ENCODE measurements around the gene RIPPLY3.
"Not testable (repeated sequence)": the region's sequence is repeated elsewhere in the genome, so short reads cannot be mapped to it uniquely, and the experiment has no call there.

Gene RIPPLY3

DNA sequence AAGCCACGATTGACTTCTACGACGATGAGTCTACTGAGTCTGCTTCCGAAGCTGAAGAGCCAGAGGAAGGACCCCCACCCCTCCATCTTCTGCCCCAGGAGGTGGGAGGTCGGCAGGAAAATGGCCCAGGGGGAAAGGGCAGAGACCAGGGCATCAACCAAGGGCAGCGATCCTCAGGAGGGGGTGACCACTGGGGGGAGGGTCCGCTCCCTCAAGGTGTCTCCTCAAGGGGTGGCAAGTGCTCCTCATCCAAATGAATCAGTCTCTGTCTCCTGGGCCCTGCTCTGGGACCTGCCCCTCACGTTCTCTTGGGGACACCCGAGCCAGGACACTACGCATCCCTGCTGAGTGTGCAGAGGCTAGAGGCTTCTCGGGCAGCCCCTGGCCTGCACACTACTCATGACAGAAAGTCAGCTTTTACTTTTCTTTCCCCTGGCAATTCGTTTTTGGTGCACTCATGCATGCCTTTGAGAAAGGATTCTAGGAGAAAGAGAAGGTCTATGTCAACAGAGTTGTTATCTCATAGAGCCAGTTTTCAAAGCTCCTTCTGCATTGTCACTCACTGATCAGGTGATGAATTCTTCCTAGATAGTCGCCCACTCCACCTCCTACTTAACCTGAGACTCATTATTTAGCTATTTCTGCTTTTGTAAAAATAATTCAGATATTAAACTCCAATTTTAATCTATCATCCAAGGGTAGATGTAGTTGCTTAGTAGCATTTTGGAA, 11.6 kb downstream of the RIPPLY3 start:
- DNase-seq (ENCODE audit: low spot score) = no peak

DNA sequence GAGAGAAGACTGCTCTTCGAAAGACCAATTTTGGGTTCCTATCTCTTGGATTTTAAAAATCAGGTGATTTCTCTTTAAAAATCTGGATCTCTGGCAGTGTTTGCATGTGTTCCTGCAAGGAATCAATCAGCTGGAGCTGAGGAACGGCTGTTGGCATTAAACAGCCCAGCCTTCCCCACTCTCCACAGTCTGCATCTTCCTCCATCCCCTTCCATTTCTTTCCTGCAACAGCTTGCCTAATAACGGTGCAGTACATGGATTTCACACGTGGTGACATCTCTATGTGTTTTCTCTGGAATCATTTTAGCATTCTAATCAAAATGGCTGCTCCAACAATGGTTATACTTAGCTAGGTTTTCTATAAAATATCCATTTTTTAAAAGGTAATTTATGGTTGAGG, 20.0 kb downstream of the RIPPLY3 start:
- no peak for DNase-seq (ENCODE audit: low spot score)

DNA sequence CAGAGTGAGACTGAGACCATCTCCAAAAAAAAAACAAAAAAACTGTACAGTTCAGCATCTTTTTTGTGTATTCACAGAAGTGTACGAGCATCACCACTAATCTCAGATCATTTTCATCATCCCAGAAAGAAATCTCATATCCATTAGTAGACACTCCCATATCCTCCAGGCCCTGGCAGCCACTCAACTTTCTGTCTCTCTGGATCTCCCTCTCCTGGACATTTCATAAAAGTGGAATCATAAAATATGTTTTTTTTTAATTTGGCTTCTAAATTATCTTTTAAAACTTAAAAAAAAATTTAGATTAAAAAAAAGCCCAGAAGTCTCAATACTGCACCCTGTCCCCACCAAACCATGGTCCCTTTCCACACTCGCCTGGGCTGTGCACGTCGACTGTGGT, 22.1 kb downstream of the RIPPLY3 start:
- DNase-seq (ENCODE audit: low spot score) = no peak

DNA sequence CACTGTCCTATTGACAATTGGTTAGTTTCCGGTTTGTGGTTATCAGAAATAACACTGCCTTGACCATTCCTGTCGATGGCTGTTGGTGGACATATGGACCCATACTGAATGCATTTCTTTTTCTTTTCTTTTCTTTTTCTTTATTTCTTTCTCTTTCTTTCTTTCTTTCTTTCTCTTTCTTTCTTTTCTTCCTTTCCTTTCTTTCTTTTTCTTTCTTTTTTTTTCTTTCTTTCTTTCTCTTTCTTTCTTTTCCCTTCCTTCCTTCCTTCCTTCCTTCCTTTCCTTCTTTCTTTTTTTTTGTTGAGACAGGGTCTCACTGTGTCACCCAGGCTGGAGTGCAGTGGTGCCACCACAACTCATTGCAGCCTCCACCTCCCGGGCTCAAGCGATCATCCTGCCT, 24.4 kb downstream of the RIPPLY3 start:
- no peak for DNase-seq (ENCODE audit: low spot score)

DNA sequence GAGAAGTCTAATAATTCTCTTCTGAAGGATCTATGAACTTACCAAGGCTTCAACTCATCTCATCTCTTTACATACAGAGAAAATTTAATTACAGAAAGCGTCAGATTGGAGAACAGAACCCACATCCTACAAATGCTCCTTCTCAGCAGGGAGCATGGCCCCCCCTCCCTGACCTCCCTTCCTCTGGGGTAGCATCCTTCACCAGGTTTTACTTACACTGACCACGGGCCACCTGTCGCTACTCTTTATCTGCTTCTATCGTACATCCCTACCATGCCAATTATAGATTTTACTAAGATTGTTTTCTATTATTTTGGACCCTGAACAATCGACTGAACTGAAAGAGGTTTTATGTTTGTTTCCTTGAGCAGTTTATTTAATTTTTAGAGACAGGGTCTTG, 25.8 kb downstream of the RIPPLY3 start:
- no peak for DNase-seq (ENCODE audit: low spot score)

DNA sequence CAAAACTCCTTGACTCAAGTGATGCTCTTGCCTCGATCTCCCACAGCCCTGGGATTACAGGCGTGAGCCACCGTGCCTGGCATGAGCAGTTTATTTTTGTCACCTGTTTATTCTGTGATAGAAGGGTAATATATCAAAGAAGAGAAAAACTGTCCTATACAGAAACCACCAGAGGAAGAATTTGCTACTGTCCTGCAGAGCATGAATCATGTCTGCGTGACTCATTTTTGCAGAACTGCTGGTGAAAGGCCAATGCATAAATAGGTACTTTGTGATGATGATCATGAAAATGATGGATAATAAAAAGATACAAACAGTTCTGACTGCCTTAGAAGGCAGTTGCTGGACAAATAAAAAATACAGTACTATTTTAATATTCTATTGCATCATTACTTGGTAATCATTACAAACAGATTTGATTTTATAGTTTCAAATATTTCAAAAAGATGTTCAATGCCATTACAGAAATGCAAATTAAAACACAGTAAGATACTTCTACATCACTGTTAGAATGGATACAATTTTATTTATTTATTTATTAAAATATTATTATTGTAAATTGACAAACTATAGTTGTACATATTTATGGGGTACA, 26.5 kb downstream of the RIPPLY3 start:
- peak; percentile 70 for DNase-seq (ENCODE audit: low spot score)

DNA sequence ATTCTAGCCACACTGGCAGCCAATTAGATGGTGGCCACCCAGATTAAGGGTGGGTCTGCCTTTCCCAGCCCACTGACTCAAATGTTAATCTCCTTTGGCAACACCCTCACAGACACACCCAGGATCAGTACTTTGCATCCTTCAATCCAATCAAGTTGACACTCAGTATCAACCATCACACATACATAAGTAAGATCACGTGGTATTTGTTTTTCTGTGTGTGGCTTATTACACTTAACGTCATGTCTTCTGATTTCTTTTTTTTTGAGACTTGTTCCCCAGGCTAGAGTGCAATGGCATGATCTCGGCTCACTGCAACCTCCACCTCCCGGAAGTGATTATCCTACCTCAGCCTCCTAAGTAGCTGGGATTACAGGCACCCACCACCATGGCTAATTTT, 27.9 kb downstream of the RIPPLY3 start:
- DNase-seq (ENCODE audit: low spot score) = not testable (repeated sequence)

DNA sequence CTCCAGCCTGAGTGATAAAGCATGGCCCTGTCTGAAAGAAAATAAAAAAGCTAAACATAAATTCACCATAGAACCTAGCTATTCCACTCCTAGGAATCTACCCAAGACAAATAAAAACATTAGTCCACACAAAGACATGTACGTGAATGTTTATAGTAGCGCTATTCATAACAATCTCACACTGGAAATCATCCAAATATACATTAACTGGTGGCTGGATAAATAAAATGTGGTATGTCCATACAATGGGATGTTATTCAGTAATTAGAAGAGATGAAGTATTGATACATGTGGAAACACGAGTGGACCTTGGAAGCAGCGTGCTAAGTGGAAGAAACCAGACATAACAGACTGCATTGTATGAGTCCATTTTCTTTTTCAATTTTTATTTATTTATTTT, 29.7 kb downstream of the RIPPLY3 start:
- DNase-seq (ENCODE audit: low spot score) = no peak

DNA sequence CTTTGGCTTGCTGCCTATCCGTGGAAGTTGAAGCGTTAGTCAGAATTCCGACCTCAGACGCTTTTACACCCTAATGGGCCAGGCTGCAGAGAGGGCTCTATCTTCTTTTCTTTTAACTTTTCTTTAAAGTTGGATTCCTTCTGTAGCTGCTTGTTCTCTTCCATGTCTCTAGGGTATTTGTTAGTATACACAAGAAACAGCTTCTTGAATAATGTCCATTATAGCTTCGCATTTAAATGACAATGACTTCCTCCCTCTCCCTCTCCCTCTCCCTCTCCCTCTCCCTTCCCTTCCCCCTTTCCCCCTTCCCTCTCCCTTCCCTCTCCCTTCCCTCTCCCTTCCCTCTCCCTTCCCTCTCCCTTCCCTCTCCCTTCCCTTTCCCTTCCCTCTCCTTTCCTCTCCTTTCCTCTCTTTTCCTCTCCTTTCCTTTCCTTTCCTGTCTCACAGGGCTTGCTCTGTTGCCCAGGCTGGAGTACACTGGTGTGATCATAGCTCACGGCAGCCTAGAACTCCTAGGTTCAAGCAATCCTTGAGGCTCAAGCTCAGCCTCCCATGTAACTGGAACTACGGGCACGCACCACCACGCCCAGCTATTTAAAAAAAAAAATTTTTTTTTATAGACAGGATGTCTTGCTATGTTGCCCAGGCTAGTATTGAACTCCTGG, 33.0 kb downstream of the RIPPLY3 start:
- no peak for DNase-seq (ENCODE audit: low spot score)

DNA sequence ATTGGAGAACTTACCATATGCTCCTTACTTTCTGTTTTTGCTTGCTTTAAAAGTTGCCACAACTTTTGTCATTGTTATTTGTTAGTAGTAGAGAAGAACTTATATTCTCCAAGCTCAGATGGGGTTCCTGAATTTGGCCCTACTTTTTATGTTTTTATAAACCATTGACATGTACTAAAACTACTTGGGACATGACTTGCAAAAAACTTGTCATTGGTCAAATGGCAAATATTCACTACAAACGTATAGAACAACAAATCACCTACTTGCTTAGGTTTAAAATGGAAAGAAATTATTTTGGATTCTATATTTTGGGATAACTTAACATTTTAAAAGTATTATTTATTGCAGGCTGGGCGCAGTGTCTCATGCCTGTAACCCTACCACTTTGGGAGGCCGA, 33.7 kb downstream of the RIPPLY3 start:
- DNase-seq (ENCODE audit: low spot score) = no peak

DNA sequence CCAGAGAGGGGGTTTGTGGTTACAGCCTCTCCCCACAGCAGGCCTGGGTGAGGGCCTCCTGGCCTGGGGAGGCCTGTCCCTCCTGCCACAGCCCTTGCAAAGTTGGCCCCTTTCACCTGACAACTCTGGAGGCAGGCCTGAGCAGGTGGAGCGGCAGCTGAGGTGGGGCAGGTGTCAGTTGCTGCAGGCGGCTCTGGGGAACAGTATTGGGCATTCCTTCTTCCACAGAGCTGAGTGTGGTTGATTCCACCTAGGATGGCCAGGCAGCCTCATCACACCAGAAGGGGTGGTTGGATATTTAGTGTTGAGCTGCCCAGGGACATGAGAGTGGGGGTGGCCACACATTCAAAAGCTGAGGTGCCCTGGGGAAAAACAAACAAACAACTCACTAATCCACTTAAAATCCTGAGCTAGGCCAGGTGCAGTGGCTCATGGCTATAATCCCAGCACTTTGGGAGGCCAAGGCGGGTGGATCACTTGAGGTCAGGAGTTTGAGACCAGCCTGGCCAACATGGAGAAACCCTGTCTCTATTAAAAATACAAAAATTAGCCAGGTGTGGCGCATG, 35.3 kb downstream of the RIPPLY3 start:
- no peak for DNase-seq (ENCODE audit: low spot score)

DNA sequence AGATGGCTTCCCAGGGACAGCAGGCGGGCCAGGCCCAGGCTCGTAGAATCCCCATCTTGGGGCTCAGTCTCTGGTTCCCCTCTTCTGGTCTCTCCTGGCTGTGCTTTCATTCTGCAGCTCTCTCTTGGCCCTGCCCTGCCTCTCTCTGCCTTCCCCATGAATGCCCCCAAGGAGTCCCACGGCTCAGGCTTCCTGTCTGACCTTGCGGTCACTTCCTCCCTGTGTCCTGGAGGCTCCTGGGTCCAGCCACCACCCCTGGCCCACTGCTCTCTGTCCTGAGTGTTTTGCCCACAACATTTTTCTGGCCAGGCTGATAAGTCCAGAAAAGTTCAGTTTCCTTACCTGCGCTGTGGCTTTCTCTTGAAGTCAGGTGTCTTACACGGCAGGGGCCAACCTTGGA, 37.3 kb downstream of the RIPPLY3 start:
- no peak for DNase-seq (ENCODE audit: low spot score)

DNA sequence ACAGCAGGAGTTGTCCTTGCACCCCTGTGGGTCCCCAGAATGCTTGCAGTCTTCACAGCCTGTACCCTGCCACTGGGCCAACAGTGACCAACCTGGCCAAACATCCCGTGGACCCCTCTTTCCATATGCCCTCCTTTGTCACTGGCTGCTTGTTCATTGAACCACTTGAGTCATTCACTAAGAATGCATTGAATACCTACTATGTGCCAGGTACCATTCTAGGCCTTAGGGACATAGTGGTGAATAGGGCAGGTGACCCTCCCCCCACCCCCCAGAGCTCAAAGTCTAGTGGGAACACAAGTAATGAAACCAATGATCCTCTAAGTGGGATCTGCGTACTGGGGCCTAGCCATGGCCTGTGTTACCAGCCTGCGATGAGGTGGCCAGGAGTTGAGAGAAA, 38.1 kb downstream of the RIPPLY3 start:
- DNase-seq (ENCODE audit: low spot score) = no peak

DNA sequence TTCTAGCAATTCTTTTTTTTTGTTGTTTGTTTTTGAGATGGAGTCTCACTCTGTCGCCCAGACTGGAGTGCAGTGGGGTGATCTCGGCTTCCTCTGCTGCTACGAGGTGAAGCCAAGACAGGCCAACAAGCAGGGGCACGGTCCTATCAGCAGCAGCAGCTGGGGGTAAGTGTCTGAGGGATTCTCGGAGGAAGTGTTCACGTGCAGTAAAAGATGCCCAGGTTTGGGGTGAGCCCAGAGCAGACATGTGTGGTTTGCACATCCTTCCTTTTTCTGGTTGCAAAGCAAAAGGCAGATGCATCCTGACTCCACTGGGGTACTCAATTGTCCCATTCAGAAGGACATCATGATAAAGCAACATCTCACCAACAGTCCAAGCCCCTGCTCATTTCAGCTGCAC, 38.6 kb downstream of the RIPPLY3 start:
- DNase-seq (ENCODE audit: low spot score) = no peak

DNA sequence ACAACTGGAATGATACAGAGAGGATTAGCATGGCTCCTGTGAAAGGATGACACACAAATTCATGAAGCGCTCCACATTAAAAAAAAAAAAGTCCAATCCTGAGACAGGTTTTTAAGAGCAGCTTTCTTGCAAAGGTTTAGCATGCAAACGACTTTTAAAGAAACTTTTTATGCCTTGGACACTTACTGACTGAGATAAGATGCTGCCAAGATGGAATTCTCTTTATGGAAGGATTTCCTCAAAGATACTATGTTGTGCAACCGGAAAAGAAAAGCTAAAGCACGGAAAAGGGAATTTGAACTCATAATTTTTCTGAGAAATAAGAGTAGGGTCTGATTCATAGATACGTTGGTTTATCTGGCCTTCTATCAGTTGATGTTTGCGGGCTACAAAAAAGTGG, 39.1 kb downstream of the RIPPLY3 start:
- DNase-seq (ENCODE audit: low spot score) = no peak

DNA sequence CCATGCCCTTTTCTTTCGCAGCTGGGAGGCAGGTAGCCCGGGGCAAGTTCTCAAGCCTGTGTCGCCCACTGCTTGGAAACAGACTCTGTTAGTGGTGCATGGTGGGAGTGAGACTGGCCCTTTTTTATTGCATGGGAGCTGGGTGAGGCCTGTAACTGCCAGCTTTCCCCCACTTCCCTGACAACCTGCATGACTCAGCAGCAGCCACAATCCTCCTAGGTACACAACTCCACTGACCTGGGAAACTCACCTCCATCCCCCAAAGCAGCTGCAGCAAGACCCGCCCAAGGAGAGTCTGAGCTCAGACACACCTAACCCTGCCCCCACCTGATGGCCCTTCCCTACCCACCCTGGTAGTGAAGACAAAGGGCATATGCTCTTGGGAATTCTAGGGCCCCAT, 40.6 kb downstream of the RIPPLY3 start:
- no peak for DNase-seq (ENCODE audit: low spot score)

DNA sequence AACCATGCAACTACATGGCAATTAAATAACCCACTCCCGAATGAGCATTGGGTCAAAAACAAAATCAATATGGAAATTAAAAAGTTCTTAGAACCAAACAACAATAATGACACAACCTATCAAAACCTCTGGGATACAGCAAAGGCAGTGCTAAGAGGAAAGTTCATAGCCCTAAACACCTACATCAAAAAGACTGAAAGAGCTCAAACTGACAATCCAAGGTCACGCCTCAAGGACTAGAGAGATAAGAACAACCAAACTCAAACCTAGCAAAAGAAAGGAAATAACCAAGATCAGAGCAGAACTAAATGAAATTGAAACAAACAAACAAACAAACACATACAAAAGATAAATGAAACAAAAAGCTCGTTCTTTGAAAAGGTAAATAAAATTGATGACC, 43.2 kb downstream of the RIPPLY3 start:
- DNase-seq (ENCODE audit: low spot score) = not testable (repeated sequence)

DNA sequence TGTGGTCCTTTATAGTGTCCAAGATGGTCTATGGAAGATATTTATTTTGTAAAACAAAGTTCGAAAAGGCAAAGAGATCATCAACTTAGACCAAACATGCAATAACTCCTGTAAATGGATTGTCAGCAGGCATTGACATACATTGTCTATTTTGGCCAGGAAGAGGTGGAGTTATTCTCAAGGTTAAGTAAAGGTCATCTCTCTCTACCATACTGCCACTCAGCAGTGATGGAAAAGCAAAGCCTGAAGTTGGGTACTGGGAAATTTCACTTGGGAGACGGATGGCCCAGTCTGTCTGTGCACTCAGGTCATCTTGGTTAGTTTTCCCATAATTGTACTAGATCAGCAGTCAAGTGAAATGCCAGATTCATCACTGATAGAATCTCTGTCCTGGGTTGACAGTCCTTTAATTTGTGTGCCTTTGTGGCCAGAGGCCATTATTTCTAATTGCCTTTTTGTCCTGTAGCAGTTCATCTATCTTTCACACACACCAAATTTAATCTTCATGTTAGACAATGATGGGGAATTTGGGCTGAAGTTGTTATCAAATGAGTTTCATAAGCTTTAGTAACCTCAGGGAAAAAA, 48.9 kb downstream of the RIPPLY3 start:
- DNase-seq (ENCODE audit: low spot score) = no peak

DNA sequence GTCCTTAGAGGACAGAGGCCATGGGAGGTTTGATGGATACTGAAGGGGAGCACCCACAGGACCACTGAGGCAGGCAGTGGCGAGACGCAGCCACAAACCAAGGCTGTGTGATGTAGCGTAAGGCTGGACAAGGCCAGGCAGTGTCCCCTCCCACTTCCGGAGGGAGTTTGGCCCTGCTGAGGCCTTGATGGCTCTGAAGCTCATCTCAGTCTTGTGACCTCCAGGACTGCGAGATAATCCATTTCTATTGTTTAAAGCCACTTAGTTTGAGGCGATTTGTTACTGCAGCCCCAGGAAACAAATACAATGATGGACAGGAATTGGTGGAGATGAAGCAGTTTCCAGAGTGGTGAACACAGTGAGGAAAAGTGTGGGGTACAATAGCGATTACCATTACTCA, 51.1 kb downstream of the RIPPLY3 start:
- no peak for DNase-seq (ENCODE audit: low spot score)

DNA sequence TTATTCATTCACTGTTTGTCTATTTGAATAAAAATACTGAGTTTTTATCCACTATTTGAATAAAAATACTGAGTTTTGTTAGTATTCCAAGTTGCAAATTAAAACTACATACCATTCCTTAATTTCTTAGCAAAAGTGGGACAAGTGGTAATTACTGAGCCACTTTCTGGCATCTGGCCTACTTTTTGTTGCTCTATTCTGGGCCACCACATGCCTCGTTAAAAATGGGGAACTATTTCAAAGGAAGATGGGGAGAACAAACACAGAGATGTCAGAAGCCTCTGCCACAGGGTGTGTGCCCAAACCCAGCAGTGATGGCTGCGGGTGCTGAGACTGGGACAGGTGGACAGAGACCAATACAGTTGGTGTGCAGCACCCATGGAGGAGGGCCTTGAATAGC, 51.8 kb downstream of the RIPPLY3 start:
- DNase-seq (ENCODE audit: low spot score) = no peak

DNA sequence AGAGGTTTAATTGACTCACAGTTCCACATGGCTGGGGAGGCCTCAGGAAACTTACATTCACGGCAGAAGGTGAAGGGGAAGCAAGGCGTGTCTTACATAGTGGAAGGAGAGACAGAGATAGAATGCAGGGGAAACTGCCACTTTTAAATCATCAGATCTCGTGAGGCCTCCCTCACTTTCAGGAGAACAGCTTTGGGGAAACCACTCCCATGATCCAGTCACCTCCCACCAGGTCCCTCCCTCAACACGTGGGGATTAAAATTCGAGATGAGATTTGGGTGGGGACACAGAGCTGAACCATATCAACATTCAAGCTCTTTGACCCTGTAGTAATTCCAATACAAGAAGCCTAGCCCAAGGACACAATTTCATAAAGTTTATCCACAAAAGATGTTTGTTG, 52.7 kb downstream of the RIPPLY3 start:
- no peak for DNase-seq (ENCODE audit: low spot score)

DNA sequence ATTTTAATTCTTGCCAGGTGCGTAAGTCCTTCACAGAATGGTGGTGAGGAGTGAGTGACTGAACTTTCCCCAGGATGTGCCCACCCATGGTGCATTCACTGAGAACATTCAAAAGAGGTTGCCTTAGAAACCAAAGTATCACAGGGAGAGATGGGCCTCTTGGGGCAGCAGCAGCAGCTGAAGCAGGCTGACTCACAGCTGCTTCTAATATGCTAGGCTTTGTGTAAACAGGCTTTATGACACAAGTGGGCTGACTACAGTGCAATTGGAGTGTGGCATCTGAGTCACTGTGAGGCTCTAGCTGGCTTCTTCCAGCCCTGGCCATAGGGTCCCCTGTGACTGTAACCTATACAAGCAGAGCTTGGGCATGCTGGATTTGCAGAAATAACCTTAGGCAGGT, 53.8 kb downstream of the RIPPLY3 start:
- DNase-seq (ENCODE audit: low spot score) = peak; percentile 67
